Measurements from ENCODE around the gene ARFIP1. TPM values are rescaled to one million over a fixed set of nuclear protein-coding genes. Genes with fewer than 3 reads are reported as not detected.

Gene ARFIP1
- polyA plus RNA-seq, 3 donors, result 11.7 to 28.4 (median 27.2) TPM

DNA sequence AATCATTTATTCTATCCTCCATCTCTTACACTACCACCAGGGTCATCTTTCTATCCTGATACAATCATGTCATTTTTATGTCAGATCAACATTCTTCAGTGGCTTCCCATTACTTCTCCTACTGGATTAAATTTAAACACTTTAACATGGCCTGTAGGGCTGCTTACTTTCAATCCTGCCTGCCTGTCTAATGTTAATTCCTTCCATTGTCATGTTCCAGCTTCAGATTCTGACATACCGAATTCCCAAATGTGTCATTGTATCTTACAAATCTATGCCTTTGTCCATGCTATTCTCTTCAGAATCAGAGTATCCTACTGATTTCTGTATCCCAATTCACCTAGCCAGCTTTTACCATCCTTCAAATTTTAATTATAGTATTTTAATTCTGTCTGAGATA lies 106.4 kb downstream of the ARFIP1 start:
- Mint-ChIP-seq H3K4me3 (no peak overlapping the region), H3K4me1 (no peaks in the 10 kb centered on the region), H3K9me3 (peaks cover 0 to under 1% (median 0%) of the 10 kb centered on the region in 7 donors), H3K27ac (no peak overlapping the region), H3K27me3 (ENCODE audit: low read depth in 3 of 3) (peaks cover 0 to 1% (median 0%) of the 10 kb centered on the region in 3 donors), H3K36me3 (peaks cover 62 to 72% of the 10 kb centered on the region in 2 donors)
- H3K4me3 ChIP-seq (replicated peaks in 1 of 3; ENCODE audit: low read depth in 2 of 3, low read length in 3 of 3), result no peak overlapping the region
- DNase-seq, result no peak
- no peak overlapping the region for H3K27ac ChIP-seq (ENCODE audit: low read depth in 1 of 2, low read length in 2 of 2)
- 100% methylated on average over 1 of the region's 1 CpG for WGBS (ENCODE audit: insufficient coverage)
- TF ChIP-seq CTCF (IDR thresholded peaks at IDR 0.05), result no peak
- H3K79me2 ChIP-seq (ENCODE audit: insufficient read depth, low read length), result no peaks in the 10 kb centered on the region
- H3K9ac ChIP-seq (ENCODE audit: insufficient read depth, low read length, poor library complexity, severe bottlenecking), result no peak overlapping the region
- H2AFZ ChIP-seq (ENCODE audit: insufficient read depth, low read depth, low read length, poor library complexity, severe bottlenecking), result no peak overlapping the region
- no peaks in the 10 kb centered on the region for H3K27me3 ChIP-seq (ENCODE audit: control insufficient read depth in 2 of 2, insufficient read depth in 2 of 2, low read length in 2 of 2)
- intact Hi-C loops (cut with micrococcal nuclease), result no loop called here
- no peaks in the 10 kb centered on the region for H4K20me1 ChIP-seq (ENCODE audit: insufficient read depth, low read length)
- H3K4me2 ChIP-seq (replicated peaks; ENCODE audit: extremely low read depth, low read length, poor library complexity, severe bottlenecking), result no peak overlapping the region
- H3K9me3 ChIP-seq (replicated peaks in 1 of 2; ENCODE audit: control insufficient read depth in 1 of 2, insufficient read depth in 1 of 2, low read length in 2 of 2), result no peaks in the 10 kb centered on the region
- no peaks in the 10 kb centered on the region for H3K4me1 ChIP-seq (ENCODE audit: control insufficient read depth in 1 of 2, insufficient read depth in 2 of 2, low read length in 2 of 2)
- peaks cover 55 to 80% of the 10 kb centered on the region in 2 donors for H3K36me3 ChIP-seq (replicated peaks in 1 of 2; ENCODE audit: control insufficient read depth in 1 of 2, insufficient read depth in 2 of 2, low read length in 2 of 2)

DNA sequence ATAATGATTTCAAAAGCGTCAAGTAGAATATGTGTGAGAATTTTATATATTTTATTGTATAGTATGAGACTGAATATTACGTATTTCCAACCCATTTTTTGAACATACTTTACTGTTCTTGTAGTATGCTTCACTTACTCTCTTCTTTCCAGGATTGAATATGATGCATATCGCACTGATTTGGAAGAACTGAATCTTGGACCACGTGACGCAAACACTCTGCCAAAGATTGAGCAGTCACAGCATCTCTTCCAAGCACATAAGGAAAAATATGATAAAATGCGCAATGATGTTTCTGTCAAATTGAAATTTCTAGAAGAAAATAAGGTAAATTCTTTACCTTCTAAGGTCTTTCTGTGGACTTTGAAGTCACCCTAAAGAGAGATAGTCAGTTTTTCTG lies 108.2 kb downstream of the ARFIP1 start:
- peaks cover 0 to 8% (median 3%) of the 10 kb centered on the region in 7 donors for H3K9me3 Mint-ChIP-seq
- H4K20me1 ChIP-seq (ENCODE audit: insufficient read depth, low read length), result no peaks in the 10 kb centered on the region
- peaks cover 64 to 88% of the 10 kb centered on the region in 2 donors for H3K36me3 ChIP-seq (replicated peaks in 1 of 2; ENCODE audit: control insufficient read depth in 1 of 2, insufficient read depth in 2 of 2, low read length in 2 of 2)
- H3K27me3 Mint-ChIP-seq (ENCODE audit: low read depth in 3 of 3), result peaks cover 0 to 2% (median 1%) of the 10 kb centered on the region in 3 donors
- H3K9me3 ChIP-seq (replicated peaks in 1 of 2; ENCODE audit: control insufficient read depth in 1 of 2, insufficient read depth in 1 of 2, low read length in 2 of 2), result no peaks in the 10 kb centered on the region
- H2AFZ ChIP-seq (ENCODE audit: insufficient read depth, low read depth, low read length, poor library complexity, severe bottlenecking), result no peak overlapping the region
- peaks cover 69 to 79% of the 10 kb centered on the region in 2 donors for H3K36me3 Mint-ChIP-seq
- H3K4me3 Mint-ChIP-seq, result no peak overlapping the region
- no CpG with 5 or more reads among the region's 6 CpGs for WGBS (ENCODE audit: insufficient coverage)
- no peaks in the 10 kb centered on the region for H3K79me2 ChIP-seq (ENCODE audit: insufficient read depth, low read length)
- DNase-seq, result no peak
- H3K27ac Mint-ChIP-seq, result no peak overlapping the region
- no peak overlapping the region for H3K4me3 ChIP-seq (replicated peaks in 1 of 3; ENCODE audit: low read depth in 2 of 3, low read length in 3 of 3)
- intact Hi-C loops (cut with micrococcal nuclease), result no loop called here
- no peak overlapping the region for H3K4me2 ChIP-seq (replicated peaks; ENCODE audit: extremely low read depth, low read length, poor library complexity, severe bottlenecking)
- no peak overlapping the region for H3K9ac ChIP-seq (ENCODE audit: insufficient read depth, low read length, poor library complexity, severe bottlenecking)
- no peaks in the 10 kb centered on the region for H3K4me1 ChIP-seq (ENCODE audit: control insufficient read depth in 1 of 2, insufficient read depth in 2 of 2, low read length in 2 of 2)
- H3K4me1 Mint-ChIP-seq, result peaks cover 8% of the 10 kb centered on the region
- H3K27ac ChIP-seq (ENCODE audit: low read depth in 1 of 2, low read length in 2 of 2), result no peak overlapping the region
- TF ChIP-seq CTCF (IDR thresholded peaks at IDR 0.05), result no peak
- H3K27me3 ChIP-seq (ENCODE audit: control insufficient read depth in 2 of 2, insufficient read depth in 2 of 2, low read length in 2 of 2), result no peaks in the 10 kb centered on the region
